Upper lobe of right lung (tissue), 1 donor: Measurements from ENCODE around the gene KATNAL1. TPM values are rescaled to one million over a fixed set of nuclear protein-coding genes. Genes with fewer than 3 reads are reported as not detected.

ENCODE experiments used
- ATAC-seq: fragments of 200-7000 bp; cut with Tn5 transposase; one replicate; pipeline ENCODE4 v1.9.1; 2020; ENCODE audit warnings: mild to moderate bottlenecking, moderate library complexity
- DNase-seq: peaks from one replicate; pipeline ENCODE4 v3.0.0-alpha.2; 2020
- H3K27ac ChIP-seq: fragments of 200-600 bp; one replicate; pipeline ENCODE4 v1.8.0; 2022
- H3K27me3 ChIP-seq: fragments of 200-600 bp; one replicate; pipeline ENCODE4 v1.8.0; 2022; ENCODE audit warnings: mild to moderate bottlenecking
- H3K36me3 ChIP-seq: fragments of 200-600 bp; one replicate; pipeline ENCODE4 v1.8.0; 2022
- H3K4me1 ChIP-seq: fragments of 200-600 bp; one replicate; pipeline ENCODE4 v1.8.0; 2022
- H3K4me3 ChIP-seq: fragments of 200-600 bp; one replicate; pipeline ENCODE4 v1.8.0; 2022; ENCODE audit warnings: mild to moderate bottlenecking
- H3K9me3 ChIP-seq: fragments of 200-600 bp; one replicate; pipeline ENCODE4 v1.8.0; 2022
- CTCF ChIP-seq: fragments of 200-600 bp; IDR thresholded peaks from one replicate; pipeline ENCODE4 v1.8.0; 2022; ENCODE audit warnings: antibody characterized with exemption
- intact Hi-C: fragments of 100-400 bp; cut with DNase I; formaldehyde crosslinking; loops from one replicate; pipeline ENCODE4 v1.11.0; 2022
- total RNA-seq: library from RNA; stranded (reverse); fragmentation: NEBNext Ultra II Directional; extraction: Animal tissue kit (Norgen Biotek cat#: 25700); gene quantifications from one replicate; pipeline ENCODE4 v1.2.1, GENCODE V29; 2021
- donor health status: DM: no; HTN: yes; CAD: no; lungs with severe emphysema.

The KATNAL1 gene
- total RNA-seq, 1 donor from 2014 or later = 17.5 TPM

- no peaks in the 10 kb centered on the region for H3K9me3 ChIP-seq
- H3K27ac ChIP-seq = no peak overlapping the region
- ATAC-seq (no peak), DNase-seq (no peak)
- H3K36me3 ChIP-seq = no peaks in the 10 kb centered on the region
- H3K4me3 ChIP-seq = no peak overlapping the region
- intact Hi-C loops = no loop called here
- H3K27me3 ChIP-seq = no peaks in the 10 kb centered on the region
- H3K4me1 ChIP-seq = peaks cover 28% of the 10 kb centered on the region
- no peak for TF ChIP-seq CTCF
These were observed 29.8 kb upstream of the KATNAL1 start for GRCh38 chr13:30337061-30337610.

- intact Hi-C loops = no loop called here
- H3K4me1 ChIP-seq = peaks cover 7% of the 10 kb centered on the region
- H3K9me3 ChIP-seq = no peaks in the 10 kb centered on the region
- H3K36me3 ChIP-seq = no peaks in the 10 kb centered on the region
- ATAC-seq (peak; percentile 76), DNase-seq (no peak)
- H3K27me3 ChIP-seq = no peaks in the 10 kb centered on the region
- H3K27ac ChIP-seq = no peak overlapping the region
- TF ChIP-seq CTCF = peak; percentile 45
- no peak overlapping the region for H3K4me3 ChIP-seq
These were observed 27.5 kb upstream of the KATNAL1 start for GRCh38 chr13:30334663-30335386.

GRCh38 chr13:30333616-30334015, 26.3 kb upstream of the KATNAL1 start:
- H3K4me3 ChIP-seq = no peak overlapping the region
- no peak for TF ChIP-seq CTCF
- H3K27ac ChIP-seq = no peak overlapping the region
- ATAC-seq (no peak), DNase-seq (no peak)
- H3K4me1 ChIP-seq = no peaks in the 10 kb centered on the region
- H3K9me3 ChIP-seq = no peaks in the 10 kb centered on the region
- no peaks in the 10 kb centered on the region for H3K27me3 ChIP-seq
- intact Hi-C loops = no loop called here
- H3K36me3 ChIP-seq = no peaks in the 10 kb centered on the region

GRCh38 chr13:30332456-30333143, 25.2 kb upstream of the KATNAL1 start:
- TF ChIP-seq CTCF = no peak
- no peaks in the 10 kb centered on the region for H3K9me3 ChIP-seq
- no peak for ATAC-seq
- no peaks in the 10 kb centered on the region for H3K4me1 ChIP-seq
- no peaks in the 10 kb centered on the region for H3K36me3 ChIP-seq
- H3K27ac ChIP-seq = no peak overlapping the region
- no peaks in the 10 kb centered on the region for H3K27me3 ChIP-seq
- no peak overlapping the region for H3K4me3 ChIP-seq
- intact Hi-C loops = no loop called here
- DNase-seq = no peak

GRCh38 chr13:30331331-30331771, 24.0 kb upstream of the KATNAL1 start:
- no peak for DNase-seq
- Histone ChIP-seq H3K9me3 (no peaks in the 10 kb centered on the region), H3K36me3 (no peaks in the 10 kb centered on the region), H3K27me3 (no peaks in the 10 kb centered on the region), H3K4me1 (no peaks in the 10 kb centered on the region), H3K4me3 (no peak overlapping the region), H3K27ac (no peak overlapping the region)
- intact Hi-C loops = no loop called here
- ATAC-seq = no peak
- no peak for TF ChIP-seq CTCF
